ENCODE results near the gene NOL12.

GRCh38 chr22:37657590-37658132, 28.5 kb upstream of the NOL12 start:
- TF ChIP-seq CTCF (conservative IDR thresholded peaks at IDR 0.05) (no peak), EZH2 (IDR thresholded peaks at IDR 0.05; ENCODE audit: low read depth) (no peak)
